K562 (cell line): ENCODE data around the gene SUMO3. TPM values are rescaled to one million over a fixed set of nuclear protein-coding genes. Genes with fewer than 3 reads are reported as not detected.
A peak's percentile ranks its signal among the peaks of the same experiment; 100 is the strongest.

Source experiments
- ERF ChIP-seq: fragments of 450-650 bp; formaldehyde crosslinking; IDR thresholded peaks from 2 replicates; pipeline ENCODE4 v1.4.0; 2020; ENCODE audit warnings: mild to moderate bottlenecking, mixed read lengths
- FOSL1 ChIP-seq: fragments of 200-800 bp; sonication (Bioruptor generic); conservative IDR thresholded peaks from 2 replicates; pipeline ENCODE4 v1.6.1; 2016; ENCODE audit warnings: missing genetic modification characterization, missing compliant biosample characterization
- FOXA1 ChIP-seq: fragments of 450-650 bp; IDR thresholded peaks from 2 replicates; pipeline ENCODE4 v1.6.1; 2016; ENCODE audit warnings: mild to moderate bottlenecking, borderline replicate concordance
- GABPA ChIP-seq: fragments of 200-800 bp; sonication (Bioruptor generic); conservative IDR thresholded peaks from 2 replicates; pipeline ENCODE4 v1.6.1; 2016; ENCODE audit warnings: low read depth, missing genetic modification characterization, missing compliant biosample characterization
- GATAD2A ChIP-seq: fragments of 450-650 bp; IDR thresholded peaks from 2 replicates; pipeline ENCODE4 v1.6.1; 2017
- HMG20B ChIP-seq: fragments of 250-450 bp; sonication (Bioruptor Pico); IDR thresholded peaks from 2 replicates; pipeline ENCODE4 v1.5.0; 2021; ENCODE audit warnings: mild to moderate bottlenecking
- HNRNPLL ChIP-seq: fragments of 200-400 bp; formaldehyde crosslinking; IDR thresholded peaks from 2 replicates; pipeline ENCODE4 v1.6.1; 2017; ENCODE audit warnings: low read length, low read depth, mild to moderate bottlenecking; ENCODE audit not compliant: poor library complexity, severe bottlenecking
- KDM5B ChIP-seq: fragments of 200-600 bp; sonication (generic); IDR thresholded peaks from 2 replicates; pipeline ENCODE4 v1.6.1; 2012; ENCODE audit warnings: low read depth, mild to moderate bottlenecking, moderate library complexity, low read length, control low read depth, inconsistent platforms; ENCODE audit not compliant: insufficient replicate concordance
- MTA1 ChIP-seq: fragments of 450-650 bp; IDR thresholded peaks from 2 replicates; pipeline ENCODE4 v1.6.1; 2017; ENCODE audit warnings: borderline replicate concordance
- MTF1 ChIP-seq: fragments of 250-450 bp; sonication (Bioruptor Pico); IDR thresholded peaks from 2 replicates; pipeline ENCODE4 v1.9.0; 2021; ENCODE audit warnings: moderate library complexity, mild to moderate bottlenecking, inconsistent platforms, borderline replicate concordance
- NBN ChIP-seq: fragments of 450-650 bp; IDR thresholded peaks from 2 replicates; pipeline ENCODE4 v1.6.1; 2016; ENCODE audit warnings: low read depth, mild to moderate bottlenecking
- RBBP5 ChIP-seq: fragments of 200-600 bp; sonication (generic); IDR thresholded peaks from 2 replicates; pipeline ENCODE4 v1.6.1; 2012; ENCODE audit warnings: borderline replicate concordance, mild to moderate bottlenecking, low read length, control low read depth, inconsistent platforms; ENCODE audit not compliant: insufficient read depth, poor library complexity, severe bottlenecking
- SAP30 ChIP-seq: fragments of 200-600 bp; sonication (generic); IDR thresholded peaks from 2 replicates; pipeline ENCODE4 v1.6.1; 2012; ENCODE audit warnings: borderline replicate concordance, low read depth, mild to moderate bottlenecking, moderate library complexity, low read length, control low read depth, inconsistent platforms; ENCODE audit not compliant: insufficient read depth, poor library complexity, severe bottlenecking
- SMAD1 ChIP-seq: fragments of 150-350 bp; IDR thresholded peaks from 2 replicates; pipeline ENCODE4 v1.6.1; 2014; ENCODE audit warnings: low read length, low read depth; ENCODE audit not compliant: partially characterized antibody
- SMARCE1 ChIP-seq: fragments of 450-650 bp; IDR thresholded peaks from 2 replicates; pipeline ENCODE4 v1.7.1; 2016; ENCODE audit warnings: mild to moderate bottlenecking
- TAF1 ChIP-seq: IDR thresholded peaks from 2 replicates; pipeline ENCODE4 v1.6.1; 2011; ENCODE audit warnings: mild to moderate bottlenecking, low read length, moderate library complexity; ENCODE audit not compliant: insufficient read depth, control insufficient read depth, severe bottlenecking; ENCODE audit errors: extremely low read depth
- ZBTB8A ChIP-seq: fragments of 450-650 bp; IDR thresholded peaks from 2 replicates; pipeline ENCODE4 v1.6.1; 2018; ENCODE audit warnings: mild to moderate bottlenecking, moderate library complexity; ENCODE audit not compliant: partially characterized antibody
- ZNF707 ChIP-seq: fragments of 250-450 bp; sonication (Bioruptor Pico); conservative IDR thresholded peaks from 2 replicates; pipeline ENCODE4 v1.8.0; 2022; ENCODE audit warnings: inconsistent platforms, mild to moderate bottlenecking, moderate library complexity
- polyA plus RNA-seq, 8 experiments: library from polyadenylated mRNA; depleted of rRNA in 4 of 8; stranded (reverse) in 5 of 8; unstranded in 3 of 8; fragments of >200 nt; fragmentation: Nextera tagmentation in 2 of 8; fragmentation: Illumina TruSeq in 1 of 8; extraction: Ambion mirVana in 2 of 8; extraction: Trizol in 1 of 8; gene quantifications; 2 replicates each; pipeline versions ENCODE4 v1.2.1 to v1.2.3, GENCODE V29; 2011 to 2014; ENCODE audit warnings: inconsistent platforms in 1 of 8, missing spikeins in 1 of 8
- total RNA-seq, 7 experiments: library from RNA; depleted of rRNA in 6 of 7; stranded (reverse); fragments of >200 nt in 6 of 7; fragmentation: Illumina TruSeq in 2 of 7; extraction: Trizol in 2 of 7; gene quantifications; 2 replicates each; pipeline versions ENCODE4 v1.2.1 to v1.2.3, GENCODE V29; 2011 to 2021; ENCODE audit warnings: low replicate concordance in 1 of 7
- TF ChIP-seq, protein P1 (sequence below): fragments of 450-650 bp; IDR thresholded peaks from 2 replicates; pipeline ENCODE4 v1.6.1; 2016; ENCODE audit warnings: antibody characterized with exemption
- TF ChIP-seq, protein P2 (sequence below), 3 experiments: fragments of 200-800 bp in 1 of 3; fragments of 250-450 bp in 1 of 3; fragments of 450-650 bp in 1 of 3; sonication (Bioruptor Pico) in 1 of 3; sonication (Bioruptor generic) in 1 of 3; formaldehyde crosslinking in 1 of 3; IDR thresholded peaks; 2 replicates each; pipeline versions ENCODE4 v1.6.1 to v1.8.0; 2016 to 2022; ENCODE audit warnings: mild to moderate bottlenecking in 2 of 3, missing genetic modification characterization in 2 of 3, missing compliant biosample characterization in 1 of 3, moderate library complexity in 1 of 3
- TF ChIP-seq, protein P3 (sequence below): fragments of 250-450 bp; sonication (Bioruptor Pico); IDR thresholded peaks from 2 replicates; pipeline ENCODE4 v1.4.0; 2020

The SUMO3 gene
- total and polyA plus RNA-seq, 9 of the 15 experiments (the other 6 are each of a cell fraction or from before 2014, with no cell fraction given) = 13.9 to 143 (median 113) TPM

DNA sequence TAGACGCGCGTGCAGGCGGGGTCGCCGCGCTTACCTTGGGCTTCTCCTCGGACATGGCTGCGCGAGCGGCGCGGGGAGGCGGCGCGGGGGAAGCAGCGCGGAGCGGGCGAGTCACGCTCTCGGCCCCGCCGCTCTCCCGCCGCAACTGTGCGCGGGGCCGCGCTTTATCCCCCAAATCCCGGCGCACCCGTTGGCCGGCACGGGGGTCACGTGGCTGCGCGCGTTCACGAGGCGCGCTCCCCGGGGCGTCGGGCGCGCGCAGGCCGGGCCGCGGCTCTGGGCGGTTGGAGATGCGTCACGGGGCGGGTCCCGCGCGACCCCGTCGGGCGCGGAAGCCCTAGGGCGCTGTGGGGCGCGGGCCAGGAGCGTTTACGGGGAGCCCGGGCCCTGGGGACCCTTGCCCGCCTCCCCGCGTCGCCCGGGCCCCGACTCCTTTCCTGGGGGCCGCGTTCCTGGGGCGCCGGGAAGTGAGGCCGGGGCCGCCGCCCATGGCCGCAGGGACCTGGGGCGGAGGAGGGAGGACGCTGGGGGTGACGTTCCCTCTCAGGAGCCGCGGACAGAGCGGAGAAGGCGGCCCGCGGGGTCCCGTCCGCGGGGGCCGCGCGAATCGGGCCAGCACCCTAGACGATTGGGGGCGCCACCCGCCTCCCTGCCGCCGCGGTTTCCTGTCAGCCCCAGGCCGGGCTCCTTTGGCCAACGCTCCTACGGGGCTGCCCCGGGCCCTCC, at the start of gene SUMO3 (continued):
- TF ChIP-seq RBBP5 (peak; percentile 65), ZBTB8A (no peak), KDM5B (peak; percentile 19), SMARCE1 (no peak), GABPA (peak; percentile 68), HMG20B (CRISPR knock-in tag) (0 out of 2 replicates have a peak, but pooled peaks have one; percentile 58), MTF1 (CRISPR knock-in tag) (peak; percentile 75; the same call in 1 of the 2 replicates), FOSL1 (tag) (peak; percentile 85), ERF (CRISPR knock-in tag) (peak; percentile 99), NBN (no peak), ZNF707 (CRISPR knock-in tag) (peak; percentile 80), SAP30 (no peak), SMAD1 (peak; percentile 62), FOXA1 (no peak), HNRNPLL (peak; percentile 9), MTA1 (no peak), TAF1 (peak; percentile 84), GATAD2A (0 out of 2 replicates have a peak, but pooled peaks have one; percentile 35)
- TF ChIP-seq, protein P1, sequence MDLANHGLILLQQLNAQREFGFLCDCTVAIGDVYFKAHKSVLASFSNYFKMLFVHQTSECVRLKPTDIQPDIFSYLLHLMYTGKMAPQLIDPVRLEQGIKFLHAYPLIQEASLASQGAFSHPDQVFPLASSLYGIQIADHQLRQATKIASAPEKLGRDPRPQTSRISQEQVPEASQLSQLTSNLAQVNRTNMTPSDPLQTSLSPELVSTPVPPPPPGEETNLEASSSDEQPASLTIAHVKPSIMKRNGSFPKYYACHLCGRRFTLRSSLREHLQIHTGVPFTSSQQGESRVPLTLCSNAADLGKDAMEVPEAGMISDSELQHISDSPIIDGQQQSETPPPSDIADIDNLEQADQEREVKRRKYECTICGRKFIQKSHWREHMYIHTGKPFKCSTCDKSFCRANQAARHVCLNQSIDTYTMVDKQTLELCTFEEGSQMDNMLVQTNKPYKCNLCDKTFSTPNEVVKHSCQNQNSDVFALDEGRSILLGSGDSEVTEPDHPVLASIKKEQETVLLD = no peak
- TF ChIP-seq, protein P2, sequence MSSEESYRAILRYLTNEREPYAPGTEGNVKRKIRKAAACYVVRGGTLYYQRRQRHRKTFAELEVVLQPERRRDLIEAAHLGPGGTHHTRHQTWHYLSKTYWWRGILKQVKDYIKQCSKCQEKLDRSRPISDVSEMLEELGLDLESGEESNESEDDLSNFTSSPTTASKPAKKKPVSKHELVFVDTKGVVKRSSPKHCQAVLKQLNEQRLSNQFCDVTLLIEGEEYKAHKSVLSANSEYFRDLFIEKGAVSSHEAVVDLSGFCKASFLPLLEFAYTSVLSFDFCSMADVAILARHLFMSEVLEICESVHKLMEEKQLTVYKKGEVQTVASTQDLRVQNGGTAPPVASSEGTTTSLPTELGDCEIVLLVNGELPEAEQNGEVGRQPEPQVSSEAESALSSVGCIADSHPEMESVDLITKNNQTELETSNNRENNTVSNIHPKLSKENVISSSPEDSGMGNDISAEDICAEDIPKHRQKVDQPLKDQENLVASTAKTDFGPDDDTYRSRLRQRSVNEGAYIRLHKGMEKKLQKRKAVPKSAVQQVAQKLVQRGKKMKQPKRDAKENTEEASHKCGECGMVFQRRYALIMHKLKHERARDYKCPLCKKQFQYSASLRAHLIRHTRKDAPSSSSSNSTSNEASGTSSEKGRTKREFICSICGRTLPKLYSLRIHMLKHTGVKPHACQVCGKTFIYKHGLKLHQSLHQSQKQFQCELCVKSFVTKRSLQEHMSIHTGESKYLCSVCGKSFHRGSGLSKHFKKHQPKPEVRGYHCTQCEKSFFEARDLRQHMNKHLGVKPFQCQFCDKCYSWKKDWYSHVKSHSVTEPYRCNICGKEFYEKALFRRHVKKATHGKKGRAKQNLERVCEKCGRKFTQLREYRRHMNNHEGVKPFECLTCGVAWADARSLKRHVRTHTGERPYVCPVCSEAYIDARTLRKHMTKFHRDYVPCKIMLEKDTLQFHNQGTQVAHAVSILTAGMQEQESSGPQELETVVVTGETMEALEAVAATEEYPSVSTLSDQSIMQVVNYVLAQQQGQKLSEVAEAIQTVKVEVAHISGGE (CRISPR knock-in tag; IDR thresholded peaks at IDR 0.05) = peak in 2 of 3 experiments; percentile 49 to 94; a peak in 3 of 6 replicates
- TF ChIP-seq, protein P3, sequence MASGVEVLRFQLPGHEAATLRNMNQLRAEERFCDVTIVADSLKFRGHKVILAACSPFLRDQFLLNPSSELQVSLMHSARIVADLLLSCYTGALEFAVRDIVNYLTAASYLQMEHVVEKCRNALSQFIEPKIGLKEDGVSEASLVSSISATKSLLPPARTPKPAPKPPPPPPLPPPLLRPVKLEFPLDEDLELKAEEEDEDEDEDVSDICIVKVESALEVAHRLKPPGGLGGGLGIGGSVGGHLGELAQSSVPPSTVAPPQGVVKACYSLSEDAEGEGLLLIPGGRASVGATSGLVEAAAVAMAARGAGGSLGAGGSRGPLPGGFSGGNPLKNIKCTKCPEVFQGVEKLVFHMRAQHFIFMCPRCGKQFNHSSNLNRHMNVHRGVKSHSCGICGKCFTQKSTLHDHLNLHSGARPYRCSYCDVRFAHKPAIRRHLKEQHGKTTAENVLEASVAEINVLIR (CRISPR knock-in tag) = peak; percentile 67
